Skin of body (tissue), 2 donors: ENCODE results near the gene CLCF1. TPM values are rescaled to one million over a fixed set of nuclear protein-coding genes. Genes with fewer than 3 reads are reported as not detected.
"Not testable (repeated sequence)": the region's sequence is repeated elsewhere in the genome, so short reads cannot be mapped to it uniquely, and the experiment has no call there.

Experiments used
- DNase-seq: peaks from one replicate; lab custom pipeline; 2025; lab: John Stamatoyannopoulos, UW
- total RNA-seq: library from RNA; depleted of rRNA; stranded (reverse); fragments of >200 nt; gene quantifications from one replicate; pipeline ENCODE4 v1.2.3, GENCODE V29; 2014

The CLCF1 gene
- total RNA-seq, 1 donor from 2014 or later: 0.89 TPM

GRCh38 chr11:67409261-67409666 lies 35.9 kb upstream of the CLCF1 start:
- no peak for DNase-seq

DNA sequence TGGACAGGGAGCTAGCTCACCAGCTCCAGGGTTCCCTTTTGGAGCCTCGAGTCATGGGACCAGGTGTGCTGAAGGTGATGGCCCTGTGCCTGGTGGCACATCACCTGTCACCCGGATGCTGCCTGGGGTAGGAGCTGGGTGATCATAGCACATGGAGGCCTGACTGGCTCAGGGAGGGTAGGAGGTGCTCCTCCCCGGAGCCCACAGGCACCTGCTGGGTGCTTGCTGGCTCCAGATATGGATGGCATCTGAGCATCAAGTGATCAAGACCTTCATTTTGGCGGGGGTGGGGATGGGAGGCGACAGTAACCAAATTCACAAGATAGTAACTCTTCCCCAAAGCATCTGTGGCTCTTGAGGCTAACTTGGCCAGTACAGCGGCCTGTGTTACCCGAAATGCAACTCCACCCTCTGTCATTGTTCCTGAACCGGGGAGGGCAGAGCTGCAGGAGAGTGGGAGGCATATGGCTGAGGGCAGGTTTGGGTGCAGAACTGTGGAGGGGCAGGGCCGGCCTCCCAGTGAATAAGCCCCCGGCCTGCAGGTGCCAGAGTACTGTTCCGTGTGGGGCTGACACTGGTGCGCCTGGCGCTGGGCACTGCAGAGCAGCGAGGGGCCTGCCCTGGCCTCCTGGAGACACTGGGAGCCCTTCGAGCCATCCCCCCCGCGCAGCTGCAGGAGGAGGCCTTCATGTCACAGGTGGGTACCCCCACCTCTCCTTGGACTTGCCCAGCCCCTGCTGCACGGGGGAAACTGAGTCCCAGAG lies 35.2 kb upstream of the CLCF1 start:
- no peak for DNase-seq

DNA sequence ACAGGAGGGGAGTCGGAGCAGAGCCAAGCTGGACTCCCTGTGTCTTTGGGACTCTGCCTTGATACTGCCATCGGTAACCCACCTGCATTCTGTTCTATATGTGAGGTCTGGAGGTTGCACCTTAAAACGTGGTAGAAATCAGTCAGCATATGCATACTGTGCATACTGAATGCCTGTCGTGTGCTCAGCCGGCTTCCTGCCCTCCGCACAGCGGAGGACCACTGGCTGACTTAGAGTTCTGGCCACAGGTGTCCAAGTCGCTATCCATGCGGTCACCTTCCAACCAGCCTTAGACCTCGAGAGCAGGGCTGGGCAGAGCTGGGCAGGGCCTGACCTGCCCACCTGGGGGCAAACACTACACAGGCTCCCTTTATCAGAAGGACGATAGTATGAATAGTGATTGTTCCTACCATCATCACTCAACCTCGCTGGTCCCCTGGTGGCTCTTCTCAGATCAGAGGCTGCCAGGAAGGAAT lies 34.3 kb upstream of the CLCF1 start:
- no peak for DNase-seq

DNA sequence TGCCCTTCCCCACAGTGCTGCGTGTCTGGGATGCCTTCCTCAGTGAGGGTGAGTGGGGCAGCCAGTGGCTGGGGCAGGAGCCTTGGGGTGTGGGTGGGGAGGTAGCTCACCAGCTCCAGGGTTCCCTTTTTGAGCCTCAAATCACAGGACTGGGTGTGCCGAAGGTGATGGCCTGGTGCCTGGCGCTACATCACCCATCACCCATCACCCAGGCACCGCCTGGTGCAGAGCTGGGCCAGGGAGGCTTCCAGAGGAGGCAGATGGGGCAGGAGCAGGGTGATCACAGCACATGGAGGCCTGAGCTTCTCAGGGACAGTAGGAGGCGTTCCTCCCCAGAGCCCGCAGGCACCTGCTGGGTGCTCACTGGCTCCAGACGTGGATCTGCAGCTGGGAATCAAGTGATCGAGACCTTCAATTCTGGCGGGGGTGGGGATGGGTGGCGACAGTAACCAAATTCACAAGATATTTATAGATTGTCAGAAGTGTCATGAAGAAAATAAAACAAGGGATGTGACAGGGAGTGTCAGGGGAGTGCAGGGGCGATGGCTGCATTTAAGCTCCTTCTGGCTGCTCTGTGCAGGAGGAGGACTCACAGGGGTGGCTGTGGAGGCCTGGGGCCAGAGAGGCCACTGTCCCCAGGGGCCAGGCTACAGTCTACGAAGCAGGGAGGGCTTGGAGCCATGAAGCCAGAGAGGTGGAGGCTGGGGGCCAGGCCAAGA lies 33.7 kb upstream of the CLCF1 start:
- no peak for DNase-seq

DNA sequence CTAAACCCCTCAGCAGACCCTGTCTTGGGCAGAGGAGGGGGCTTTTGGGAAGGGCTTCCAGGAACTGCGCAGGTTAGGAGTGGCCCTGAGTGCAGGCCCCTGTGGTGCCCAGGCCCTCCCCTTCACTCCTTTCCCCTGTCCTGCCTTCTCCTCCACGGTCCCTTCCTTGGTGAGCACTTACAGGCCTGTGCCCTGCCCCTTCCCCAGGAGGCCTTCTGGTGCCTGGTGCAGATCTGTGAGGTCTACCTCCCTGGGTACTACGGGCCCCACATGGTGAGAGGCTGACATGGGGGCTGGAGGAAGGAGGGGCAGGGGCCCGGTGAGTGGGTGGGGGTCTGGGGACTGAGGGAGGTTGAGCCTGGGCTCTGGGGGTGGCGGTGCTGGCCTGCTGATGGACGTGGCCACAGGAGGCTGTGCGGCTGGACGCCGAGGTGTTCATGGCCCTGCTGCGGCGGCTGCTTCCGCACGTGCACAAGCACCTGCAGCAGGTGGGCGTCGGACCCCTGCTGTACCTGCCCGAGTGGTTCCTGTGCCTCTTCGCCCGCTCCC lies 33.1 kb upstream of the CLCF1 start:
- DNase-seq: no peak

GRCh38 chr11:67405688-67406339 lies 32.4 kb upstream of the CLCF1 start:
- no peak for DNase-seq

- no peak for DNase-seq
These were observed 31.8 kb upstream of the CLCF1 start for GRCh38 chr11:67405196-67405567.

DNA sequence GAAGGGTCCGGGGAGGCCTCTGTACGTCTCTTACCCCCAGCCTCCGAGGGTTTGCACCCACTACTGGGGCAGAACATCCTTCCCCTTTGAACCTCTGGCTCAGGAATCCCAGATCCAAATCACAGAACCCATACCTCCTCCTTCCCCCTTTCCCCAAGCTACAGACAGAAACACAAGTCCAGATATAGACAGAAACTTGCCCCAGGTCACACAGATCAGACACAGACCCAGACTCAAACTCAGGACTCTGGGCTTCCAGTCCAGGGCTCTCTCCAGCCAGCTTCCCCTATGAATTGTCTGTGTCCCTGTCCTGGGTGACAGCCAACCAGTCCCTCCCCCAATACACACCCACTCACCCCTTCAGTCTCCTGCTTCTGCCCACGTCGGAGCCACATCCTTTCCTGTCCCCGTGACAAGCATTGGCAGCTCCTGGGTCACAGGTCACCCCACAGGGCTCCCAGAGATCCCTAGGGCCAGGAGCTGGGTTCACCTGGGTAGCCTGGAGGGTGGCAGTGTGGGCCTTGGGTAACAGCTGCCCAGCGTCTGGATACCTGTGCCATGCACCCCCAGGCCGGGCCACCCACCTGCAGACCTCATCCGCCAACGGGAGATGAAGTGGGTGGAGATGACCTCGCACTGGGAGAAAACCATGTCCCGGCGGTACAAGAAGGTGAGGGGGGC lies 31.3 kb upstream of the CLCF1 start:
- DNase-seq: no peak

- not testable (repeated sequence) for DNase-seq
These were observed 29.7 kb upstream of the CLCF1 start for GRCh38 chr11:67403085-67403484.

DNA sequence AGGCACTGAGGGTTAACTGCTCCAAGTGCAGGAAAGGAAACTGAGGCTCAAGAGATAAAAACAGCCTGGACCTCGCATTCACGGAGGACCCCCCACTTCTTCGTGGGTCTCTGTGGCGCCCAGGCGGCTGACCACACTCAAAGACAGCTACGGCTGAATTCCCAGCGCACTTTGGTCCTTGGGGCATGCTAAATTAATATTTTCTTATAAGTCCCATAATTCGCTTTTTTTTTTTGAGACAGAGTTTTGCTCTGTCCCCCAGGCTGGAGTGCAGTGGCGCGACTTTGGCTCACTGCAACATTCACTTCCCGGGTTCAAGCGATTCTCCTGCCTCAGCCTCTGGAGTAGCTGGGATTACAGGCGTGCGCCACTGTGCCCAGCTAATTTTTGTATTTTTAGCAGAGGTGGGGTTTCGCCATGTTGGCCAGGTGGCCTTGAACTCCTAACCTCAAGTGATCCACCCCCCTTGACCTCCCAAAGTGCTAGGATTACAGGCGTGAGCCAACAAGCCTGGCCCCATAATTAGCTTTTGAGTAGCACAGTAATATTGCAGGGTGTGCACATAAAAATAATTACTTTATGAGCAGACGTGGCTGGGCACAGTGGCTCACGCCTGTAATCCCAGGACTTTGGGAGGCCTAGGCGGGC lies 28.9 kb upstream of the CLCF1 start:
- not testable (repeated sequence) for DNase-seq

DNA sequence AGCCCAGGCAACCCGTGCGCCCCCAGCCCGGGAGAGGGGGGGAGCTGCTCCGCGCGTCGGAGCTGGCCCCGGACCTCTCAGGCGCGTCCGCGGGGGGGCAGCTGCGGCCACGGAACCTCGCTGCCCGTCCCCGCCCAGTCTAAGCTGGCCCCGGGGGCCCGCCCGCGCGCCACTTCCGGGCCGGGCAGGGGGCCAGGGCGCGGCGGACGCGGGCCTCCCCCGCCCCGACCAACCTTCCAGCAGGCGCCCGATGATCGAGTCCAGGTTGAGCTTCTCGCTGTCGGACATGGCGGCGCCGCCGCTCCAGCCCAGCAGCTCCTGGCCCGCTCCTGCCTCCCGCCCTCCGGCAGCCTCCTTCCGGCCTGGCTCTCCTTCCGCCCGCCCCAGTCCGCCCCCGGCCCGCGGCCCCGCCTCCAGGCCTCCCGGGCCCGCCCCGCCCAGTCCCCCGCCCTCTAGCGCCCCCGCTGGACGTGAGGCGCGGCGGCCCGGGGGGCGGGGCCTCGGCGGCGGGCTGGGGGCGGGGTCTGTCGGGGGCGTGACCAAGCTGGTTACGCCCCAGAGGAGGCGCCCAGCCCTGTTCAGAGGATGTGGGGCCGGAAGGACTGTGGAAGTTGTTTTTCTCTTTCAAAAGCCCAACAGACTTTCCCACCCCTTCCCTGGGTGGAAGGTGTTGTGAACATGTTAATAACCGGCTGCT lies 28.2 kb upstream of the CLCF1 start, which contains the start of gene PPP1CA:
PPP1CA (minus strand) TSS at position 364 of the 697 bp plus-strand sequence; CDS start at position 288, 76 bp downstream.
- DNase-seq: peak; percentile 90

GRCh38 chr11:67400942-67401494 lies 27.6 kb upstream of the CLCF1 start:
- no peak for DNase-seq

DNA sequence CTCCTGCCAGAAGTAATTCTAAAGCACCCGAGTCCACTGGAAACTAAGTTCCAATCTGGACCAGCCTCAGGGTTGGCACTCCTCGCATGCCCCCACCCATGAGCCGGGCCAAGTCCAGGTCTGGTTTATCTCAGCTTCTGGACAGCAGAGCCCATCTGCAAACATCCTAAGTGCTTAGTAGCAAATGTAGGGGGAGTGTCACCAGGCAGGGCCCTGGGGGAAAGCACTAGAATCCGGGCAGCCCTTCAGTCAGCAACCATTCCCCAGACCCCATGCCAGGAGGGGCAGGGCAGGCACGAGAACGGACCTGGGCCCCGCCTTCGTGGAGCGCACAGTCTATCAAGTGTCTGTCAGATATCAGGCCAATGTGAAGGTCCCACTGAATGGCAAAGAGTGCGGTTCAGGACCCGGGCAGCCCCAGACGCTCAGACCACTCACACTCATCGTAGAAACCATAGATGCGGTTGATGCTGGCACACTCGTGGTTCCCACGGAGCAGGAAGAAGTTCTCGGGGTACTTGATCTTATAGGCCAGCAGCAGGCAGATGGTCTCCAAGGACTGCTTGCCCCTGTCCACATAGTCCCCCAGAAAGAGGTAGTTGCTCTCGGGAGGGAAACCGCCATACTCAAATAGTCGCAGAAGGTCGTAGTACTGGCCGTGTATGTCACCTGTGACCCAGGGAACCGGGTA lies 27.0 kb upstream of the CLCF1 start:
- no peak for DNase-seq

- DNase-seq: no peak
These were observed 25.5 kb upstream of the CLCF1 start for GRCh38 chr11:67398661-67399563.

- no peak for DNase-seq
These were observed 24.7 kb upstream of the CLCF1 start for GRCh38 chr11:67397986-67398660.

GRCh38 chr11:67397536-67397935 lies 24.1 kb upstream of the CLCF1 start:
- DNase-seq: no peak

- no peak for DNase-seq
These were observed 23.4 kb upstream of the CLCF1 start for GRCh38 chr11:67396587-67397389.
